Gastroesophageal sphincter (tissue), 3 donors: ENCODE results near the gene ATP2B2.

ENCODE experiments used
- EP300 ChIP-seq: sonication (generic); formaldehyde crosslinking; IDR thresholded peaks from one replicate; pipeline ENCODE4 v1.6.1; 2017; ENCODE audit warnings: antibody characterized with exemption, mild to moderate bottlenecking
- POLR2A ChIP-seq, 2 donors: fragments of 450-650 bp; IDR thresholded peaks; one replicate each; pipeline ENCODE4 v1.6.1; 2017; ENCODE audit warnings: antibody characterized with exemption in 2 of 2, mild to moderate bottlenecking in 2 of 2, moderate library complexity in 1 of 2
- TF ChIP-seq, protein P1 (sequence below), 4 experiments: fragments of 200-600 bp in 2 of 4; fragments of 450-650 bp in 2 of 4; sonication (generic) in 1 of 4; IDR thresholded peaks; one replicate each; pipeline ENCODE4 v1.5.1; 2017 to 2019; ENCODE audit warnings: antibody characterized with exemption in 4 of 4, mild to moderate bottlenecking in 2 of 4, moderate library complexity in 2 of 4

DNA sequence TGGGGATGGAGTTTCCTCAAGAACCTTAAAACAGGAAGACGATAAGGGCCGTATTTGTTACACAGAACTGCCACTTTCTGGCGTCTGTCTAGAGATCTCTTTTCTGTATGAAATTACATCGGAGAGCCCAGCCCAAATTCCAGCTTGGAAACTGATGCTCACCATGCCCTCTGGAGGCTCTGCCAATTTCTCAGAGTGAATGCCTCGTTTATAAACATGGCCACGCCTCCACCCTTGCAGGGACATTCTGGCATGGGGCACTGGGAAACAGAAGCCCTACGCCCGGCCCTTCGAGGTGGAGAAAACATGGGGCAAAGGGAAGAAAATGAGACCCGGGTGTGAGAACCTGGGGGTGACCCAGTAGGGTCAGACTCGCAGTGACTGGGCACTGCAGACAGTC lies 131.1 kb downstream of the ATP2B2 start:
- TF ChIP-seq EP300 (no peak), POLR2A (IDR thresholded peaks at IDR 0.05) (no peak)
- TF ChIP-seq, protein P1, sequence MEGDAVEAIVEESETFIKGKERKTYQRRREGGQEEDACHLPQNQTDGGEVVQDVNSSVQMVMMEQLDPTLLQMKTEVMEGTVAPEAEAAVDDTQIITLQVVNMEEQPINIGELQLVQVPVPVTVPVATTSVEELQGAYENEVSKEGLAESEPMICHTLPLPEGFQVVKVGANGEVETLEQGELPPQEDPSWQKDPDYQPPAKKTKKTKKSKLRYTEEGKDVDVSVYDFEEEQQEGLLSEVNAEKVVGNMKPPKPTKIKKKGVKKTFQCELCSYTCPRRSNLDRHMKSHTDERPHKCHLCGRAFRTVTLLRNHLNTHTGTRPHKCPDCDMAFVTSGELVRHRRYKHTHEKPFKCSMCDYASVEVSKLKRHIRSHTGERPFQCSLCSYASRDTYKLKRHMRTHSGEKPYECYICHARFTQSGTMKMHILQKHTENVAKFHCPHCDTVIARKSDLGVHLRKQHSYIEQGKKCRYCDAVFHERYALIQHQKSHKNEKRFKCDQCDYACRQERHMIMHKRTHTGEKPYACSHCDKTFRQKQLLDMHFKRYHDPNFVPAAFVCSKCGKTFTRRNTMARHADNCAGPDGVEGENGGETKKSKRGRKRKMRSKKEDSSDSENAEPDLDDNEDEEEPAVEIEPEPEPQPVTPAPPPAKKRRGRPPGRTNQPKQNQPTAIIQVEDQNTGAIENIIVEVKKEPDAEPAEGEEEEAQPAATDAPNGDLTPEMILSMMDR (IDR thresholded peaks at IDR 0.05) = no peak
